ENCODE results near the gene UMAD1.

- no peak for TF ChIP-seq ZNF331 (CRISPR knock-in tag; IDR thresholded peaks at IDR 0.05; ENCODE audit: low read depth)
- TF ChIP-seq, protein P1, sequence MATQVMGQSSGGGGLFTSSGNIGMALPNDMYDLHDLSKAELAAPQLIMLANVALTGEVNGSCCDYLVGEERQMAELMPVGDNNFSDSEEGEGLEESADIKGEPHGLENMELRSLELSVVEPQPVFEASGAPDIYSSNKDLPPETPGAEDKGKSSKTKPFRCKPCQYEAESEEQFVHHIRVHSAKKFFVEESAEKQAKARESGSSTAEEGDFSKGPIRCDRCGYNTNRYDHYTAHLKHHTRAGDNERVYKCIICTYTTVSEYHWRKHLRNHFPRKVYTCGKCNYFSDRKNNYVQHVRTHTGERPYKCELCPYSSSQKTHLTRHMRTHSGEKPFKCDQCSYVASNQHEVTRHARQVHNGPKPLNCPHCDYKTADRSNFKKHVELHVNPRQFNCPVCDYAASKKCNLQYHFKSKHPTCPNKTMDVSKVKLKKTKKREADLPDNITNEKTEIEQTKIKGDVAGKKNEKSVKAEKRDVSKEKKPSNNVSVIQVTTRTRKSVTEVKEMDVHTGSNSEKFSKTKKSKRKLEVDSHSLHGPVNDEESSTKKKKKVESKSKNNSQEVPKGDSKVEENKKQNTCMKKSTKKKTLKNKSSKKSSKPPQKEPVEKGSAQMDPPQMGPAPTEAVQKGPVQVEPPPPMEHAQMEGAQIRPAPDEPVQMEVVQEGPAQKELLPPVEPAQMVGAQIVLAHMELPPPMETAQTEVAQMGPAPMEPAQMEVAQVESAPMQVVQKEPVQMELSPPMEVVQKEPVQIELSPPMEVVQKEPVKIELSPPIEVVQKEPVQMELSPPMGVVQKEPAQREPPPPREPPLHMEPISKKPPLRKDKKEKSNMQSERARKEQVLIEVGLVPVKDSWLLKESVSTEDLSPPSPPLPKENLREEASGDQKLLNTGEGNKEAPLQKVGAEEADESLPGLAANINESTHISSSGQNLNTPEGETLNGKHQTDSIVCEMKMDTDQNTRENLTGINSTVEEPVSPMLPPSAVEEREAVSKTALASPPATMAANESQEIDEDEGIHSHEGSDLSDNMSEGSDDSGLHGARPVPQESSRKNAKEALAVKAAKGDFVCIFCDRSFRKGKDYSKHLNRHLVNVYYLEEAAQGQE (IDR thresholded peaks at IDR 0.05; ENCODE audit: unreplicated experiment): no peak
- no peak for TF ChIP-seq STAT1 (IDR thresholded peaks at IDR 0.05; ENCODE audit: unreplicated experiment)
- TF ChIP-seq CTCF (conservative IDR thresholded peaks at IDR 0.05; ENCODE audit: low read depth in 2 of 2): no peak
- no peak for TF ChIP-seq ETS1 (IDR thresholded peaks at IDR 0.05)
- TF ChIP-seq EZH2 (IDR thresholded peaks at IDR 0.05; ENCODE audit: low read depth, unreplicated experiment): no peak
- TF ChIP-seq POLR2AphosphoS5 (IDR thresholded peaks at IDR 0.05; ENCODE audit: low read depth): no peak
- TF ChIP-seq EZH2phosphoT487 (IDR thresholded peaks at IDR 0.05; ENCODE audit: unreplicated experiment): no peak
- TF ChIP-seq JUNB (IDR thresholded peaks at IDR 0.05; ENCODE audit: unreplicated experiment): no peak
- no peak for TF ChIP-seq NANOG (IDR thresholded peaks at IDR 0.05; ENCODE audit: borderline replicate concordance)
Measured at GRCh38 chr7:7795203-7795602, 154.7 kb downstream of the UMAD1 start.
